Fibroblast of lung (primary cell): ENCODE data around the gene GRIK4. TPM values are rescaled to one million over a fixed set of nuclear protein-coding genes. Genes with fewer than 3 reads are reported as not detected.

Experiments used
- DNase-seq, 2 donors: peaks; one replicate each; pipeline versions ENCODE4 v3.0.0 to v3.0.0-alpha.2; 2010; ENCODE audit warnings: low read depth in 2 of 2
- H2AFZ ChIP-seq: 2 replicates; pipeline ENCODE4 v1.5.1; 2012; ENCODE audit warnings: low read length, control low read depth, inconsistent platforms
- H3K27ac ChIP-seq: 2 replicates; pipeline ENCODE4 v1.5.1; 2011; ENCODE audit warnings: low read length, control low read depth; ENCODE audit not compliant: insufficient read depth
- H3K27me3 ChIP-seq: 2 replicates; pipeline ENCODE4 v1.5.1; 2011; ENCODE audit warnings: mild to moderate bottlenecking, low read length; ENCODE audit not compliant: control insufficient read depth, insufficient read depth
- H3K36me3 ChIP-seq: 2 replicates; pipeline ENCODE4 v1.5.1; 2011; ENCODE audit warnings: low read length; ENCODE audit not compliant: control insufficient read depth, insufficient read depth
- H3K4me1 ChIP-seq: 2 replicates; pipeline ENCODE4 v1.5.1; 2011; ENCODE audit warnings: low read length; ENCODE audit not compliant: control insufficient read depth, insufficient read depth; ENCODE audit errors: extremely low read depth
- H3K4me2 ChIP-seq: 2 replicates; pipeline ENCODE4 v1.5.1; 2011; ENCODE audit warnings: low read length, control low read depth; ENCODE audit not compliant: insufficient read depth; ENCODE audit errors: extremely low read depth
- H3K4me3 ChIP-seq, 4 experiments: fragments of 200-600 bp in 1 of 4; sonication (generic) in 1 of 4; replicated peaks in 1 of 4; 2 replicates each; pipeline ENCODE4 v1.5.1; 2011 to 2016; ENCODE audit warnings: low read length in 4 of 4, low read depth in 3 of 4, mild to moderate bottlenecking in 3 of 4, control low read depth in 2 of 4, inconsistent platforms in 1 of 4, mixed read lengths in 1 of 4; ENCODE audit not compliant: insufficient read depth in 1 of 4; ENCODE audit errors: control extremely low read depth in 1 of 4
- H3K79me2 ChIP-seq: 2 replicates; pipeline ENCODE4 v1.5.1; 2012; ENCODE audit warnings: mild to moderate bottlenecking, low read length, inconsistent platforms; ENCODE audit not compliant: control insufficient read depth, insufficient read depth
- H3K9ac ChIP-seq: 2 replicates; pipeline ENCODE4 v1.5.1; 2011; ENCODE audit warnings: mild to moderate bottlenecking, low read length, control low read depth; ENCODE audit not compliant: insufficient read depth
- H3K9me3 ChIP-seq: 2 replicates; pipeline ENCODE4 v1.5.1; 2012; ENCODE audit warnings: low read depth, low read length; ENCODE audit not compliant: control insufficient read depth, insufficient read depth
- H4K20me1 ChIP-seq: 2 replicates; pipeline ENCODE4 v1.5.1; 2011; ENCODE audit warnings: low read length; ENCODE audit not compliant: control insufficient read depth, insufficient read depth; ENCODE audit errors: extremely low read depth
- EZH2 ChIP-seq: IDR thresholded peaks from 2 replicates; pipeline ENCODE4 v1.5.1; 2012; ENCODE audit warnings: low read length, control low read depth, mild to moderate bottlenecking; ENCODE audit errors: missing control alignments
- polyA plus RNA-seq, 2 donors: library from polyadenylated mRNA; depleted of rRNA in 1 of 2; stranded (reverse) in 1 of 2; unstranded in 1 of 2; fragments of >200 nt; gene quantifications; 2 replicates each; pipeline ENCODE4 v1.2.1, GENCODE V29; 2011 to 2012; ENCODE audit warnings: missing spikeins in 1 of 2
- total RNA-seq: library from RNA; depleted of rRNA; stranded (reverse); fragments of >200 nt; gene quantifications from 2 replicates; pipeline ENCODE4 v1.2.1, GENCODE V29; 2014
- TF ChIP-seq, protein P1 (sequence below), 2 donors: IDR thresholded peaks in 1 of 2; conservative IDR thresholded peaks in 1 of 2; 1 replicate in 1 of 2; 2 replicates in 1 of 2; pipeline ENCODE4 v1.5.1; 2011 to 2012; ENCODE audit warnings: low read length in 2 of 2, control low read depth in 1 of 2, inconsistent platforms in 1 of 2, low read depth in 1 of 2, mild to moderate bottlenecking in 1 of 2

GRIK4 gene
- total and polyA plus RNA-seq, 2 donors (not counting 1 experiment from before 2014, with no cell fraction given): 0.17 to 1.5 TPM

DNA sequence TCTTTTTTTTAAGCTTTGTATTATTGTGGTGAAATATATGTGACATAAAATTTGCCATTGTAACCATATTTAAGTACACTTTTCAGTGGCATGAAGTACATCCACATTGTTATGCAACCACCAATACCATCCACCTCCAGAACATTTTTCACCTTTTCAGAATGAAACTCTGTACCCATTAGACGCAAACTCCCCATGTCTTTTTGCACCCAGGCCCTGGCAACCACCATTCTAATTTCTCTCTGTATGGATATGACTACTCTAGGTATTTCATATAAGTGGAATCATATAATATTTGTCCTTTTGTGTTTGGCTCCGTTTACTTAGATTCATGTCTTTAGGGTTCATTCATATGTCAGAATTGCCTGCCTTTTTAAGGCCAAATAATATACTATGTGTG is 329.5 kb downstream of the GRIK4 start:
- Histone ChIP-seq H3K27ac (no peak overlapping the region), H3K4me2 (no peak overlapping the region), H3K4me1 (no peaks in the 10 kb centered on the region), H4K20me1 (no peaks in the 10 kb centered on the region), H2AFZ (no peak overlapping the region), H3K27me3 (no peaks in the 10 kb centered on the region), H3K36me3 (no peaks in the 10 kb centered on the region), H3K79me2 (no peaks in the 10 kb centered on the region), H3K9ac (no peak overlapping the region), H3K9me3 (no peaks in the 10 kb centered on the region), H3K4me3 (no peak overlapping the region)
- TF ChIP-seq, protein P1, sequence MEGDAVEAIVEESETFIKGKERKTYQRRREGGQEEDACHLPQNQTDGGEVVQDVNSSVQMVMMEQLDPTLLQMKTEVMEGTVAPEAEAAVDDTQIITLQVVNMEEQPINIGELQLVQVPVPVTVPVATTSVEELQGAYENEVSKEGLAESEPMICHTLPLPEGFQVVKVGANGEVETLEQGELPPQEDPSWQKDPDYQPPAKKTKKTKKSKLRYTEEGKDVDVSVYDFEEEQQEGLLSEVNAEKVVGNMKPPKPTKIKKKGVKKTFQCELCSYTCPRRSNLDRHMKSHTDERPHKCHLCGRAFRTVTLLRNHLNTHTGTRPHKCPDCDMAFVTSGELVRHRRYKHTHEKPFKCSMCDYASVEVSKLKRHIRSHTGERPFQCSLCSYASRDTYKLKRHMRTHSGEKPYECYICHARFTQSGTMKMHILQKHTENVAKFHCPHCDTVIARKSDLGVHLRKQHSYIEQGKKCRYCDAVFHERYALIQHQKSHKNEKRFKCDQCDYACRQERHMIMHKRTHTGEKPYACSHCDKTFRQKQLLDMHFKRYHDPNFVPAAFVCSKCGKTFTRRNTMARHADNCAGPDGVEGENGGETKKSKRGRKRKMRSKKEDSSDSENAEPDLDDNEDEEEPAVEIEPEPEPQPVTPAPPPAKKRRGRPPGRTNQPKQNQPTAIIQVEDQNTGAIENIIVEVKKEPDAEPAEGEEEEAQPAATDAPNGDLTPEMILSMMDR (conservative IDR thresholded peaks at IDR 0.05 in 1 of 2, IDR thresholded peaks at IDR 0.05 in 1 of 2; ENCODE audit: low read depth in 1 of 2, low read length in 2 of 2): no peak
- TF ChIP-seq EZH2: no peak
- no peak for DNase-seq

DNA sequence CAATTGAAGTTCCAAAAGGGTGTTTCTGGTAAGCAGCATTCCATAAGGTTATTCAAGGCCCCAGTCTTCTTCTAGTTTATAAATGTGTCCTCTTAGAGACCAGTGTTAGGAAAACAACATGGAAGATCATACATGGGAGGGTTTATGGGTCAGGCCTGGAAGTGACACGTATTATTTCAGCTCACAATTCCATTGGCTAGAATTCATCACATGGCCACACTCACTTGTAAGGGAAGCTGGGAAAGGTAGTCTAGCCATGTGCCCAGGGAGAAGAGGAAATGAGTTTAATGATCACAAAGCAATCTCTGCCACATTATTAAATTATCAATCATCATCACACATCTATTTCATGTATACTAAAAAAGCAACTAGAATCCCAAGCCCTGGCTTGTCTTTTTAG is 330.6 kb downstream of the GRIK4 start:
- Histone ChIP-seq H3K4me1 (no peaks in the 10 kb centered on the region), H3K27me3 (no peaks in the 10 kb centered on the region), H3K4me3 (no peak overlapping the region), H3K27ac (no peak overlapping the region), H2AFZ (no peak overlapping the region), H3K4me2 (no peak overlapping the region), H3K9me3 (no peaks in the 10 kb centered on the region), H3K36me3 (no peaks in the 10 kb centered on the region), H3K9ac (no peak overlapping the region), H4K20me1 (no peaks in the 10 kb centered on the region), H3K79me2 (no peaks in the 10 kb centered on the region)
- TF ChIP-seq, protein P1 (conservative IDR thresholded peaks at IDR 0.05 in 1 of 2, IDR thresholded peaks at IDR 0.05 in 1 of 2; ENCODE audit: low read depth in 1 of 2, low read length in 2 of 2): no peak
- TF ChIP-seq EZH2: no peak
- no peak for DNase-seq

DNA sequence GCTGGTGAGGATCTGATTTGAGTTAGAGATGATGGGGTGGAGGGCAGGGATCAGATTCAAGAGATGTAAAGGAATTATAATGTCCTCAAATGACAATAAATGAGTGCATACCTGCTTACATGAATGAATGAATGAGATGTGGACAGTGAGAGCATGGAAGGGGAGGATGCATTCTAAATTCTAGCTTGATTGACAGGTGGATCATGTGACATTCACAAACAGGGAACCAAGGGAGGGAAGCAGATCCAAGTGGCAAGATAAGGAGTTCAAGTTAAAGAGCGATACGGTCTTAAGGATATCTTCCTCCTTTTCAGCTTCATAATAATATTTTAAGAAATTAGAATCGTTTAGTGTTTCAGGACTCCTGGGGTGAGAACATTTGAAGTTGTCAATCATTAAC is 341.9 kb downstream of the GRIK4 start:
- Histone ChIP-seq H3K4me1 (no peaks in the 10 kb centered on the region), H3K36me3 (no peaks in the 10 kb centered on the region), H4K20me1 (no peaks in the 10 kb centered on the region), H3K4me3 (no peak overlapping the region), H3K9me3 (no peaks in the 10 kb centered on the region), H3K4me2 (no peak overlapping the region), H3K27ac (no peak overlapping the region), H2AFZ (no peak overlapping the region), H3K9ac (no peak overlapping the region), H3K27me3 (no peaks in the 10 kb centered on the region), H3K79me2 (no peaks in the 10 kb centered on the region)
- TF ChIP-seq EZH2: no peak
- no peak for DNase-seq
